Astrocyte (in vitro differentiated cells and primary cell): ENCODE data around the gene CLEC2A.

Experiments
- CTCF ChIP-seq: IDR thresholded peaks from 2 replicates; pipeline ENCODE4 v1.5.1; 2011; ENCODE audit warnings: low read depth, mild to moderate bottlenecking, inconsistent platforms, low read length, moderate library complexity; ENCODE audit not compliant: insufficient read depth
- EZH2 ChIP-seq: IDR thresholded peaks from 2 replicates; pipeline ENCODE4 v1.6.1; 2012; ENCODE audit warnings: mild to moderate bottlenecking, low read length, inconsistent platforms; ENCODE audit not compliant: insufficient read depth

GRCh38 chr12:9883175-9883574 is 49.0 kb downstream of the CLEC2A start:
- TF ChIP-seq CTCF (no peak), EZH2 (no peak)
